Subcutaneous adipose tissue (tissue), 4 donors: ENCODE measurements around the gene DISP3. TPM values are rescaled to one million over a fixed set of nuclear protein-coding genes. Genes with fewer than 3 reads are reported as not detected.

Source experiments
- CTCF ChIP-seq: fragments of 450-650 bp; IDR thresholded peaks from one replicate; pipeline ENCODE4 v1.5.1; 2016; ENCODE audit warnings: low read depth, mild to moderate bottlenecking, control low read depth, antibody characterized with exemption, moderate library complexity
- total RNA-seq, 4 donors: library from RNA; depleted of rRNA; stranded (reverse); fragments of >200 nt; gene quantifications; one replicate each; pipeline ENCODE4 v1.1.0, GENCODE V29; 2016

Gene DISP3
- total RNA-seq, 4 donors from 2014 or later: not detected

- TF ChIP-seq CTCF: no peak
Observed at GRCh38 chr1:11531943-11532342, 53.0 kb downstream of the DISP3 start.

- TF ChIP-seq CTCF: no peak
Observed at GRCh38 chr1:11533790-11534787, 55.1 kb downstream of the DISP3 start.

GRCh38 chr1:11534846-11535245 lies 55.9 kb downstream of the DISP3 start:
- TF ChIP-seq CTCF: no peak

- no peak for TF ChIP-seq CTCF
Observed at GRCh38 chr1:11535316-11535715, 56.4 kb downstream of the DISP3 start.

- TF ChIP-seq CTCF: no peak
Observed at GRCh38 chr1:11535761-11536572, 57.0 kb downstream of the DISP3 start.

GRCh38 chr1:11536573-11537379 lies 57.8 kb downstream of the DISP3 start:
- no peak for TF ChIP-seq CTCF
